ENCODE measurements around the gene SMIM44. TPM values are rescaled to one million over a fixed set of nuclear protein-coding genes. Genes with fewer than 3 reads are reported as not detected.

Gene SMIM44
- total RNA-seq, 1 experiment from 2014 or later = not detected

- Mint-ChIP-seq H3K9me3 (no peaks in the 10 kb centered on the region), H3K4me1 (no peaks in the 10 kb centered on the region), H3K36me3 (ENCODE audit: insufficient read depth in 1 of 3, low read depth in 3 of 3) (peaks cover 14 to 35% (median 29%) of the 10 kb centered on the region in 3 experiments; a peak in 6 of 7 replicates), H3K4me3 (no peak overlapping the region), H3K27ac (no peak overlapping the region; a peak in 1 of 7 replicates), H3K27me3 (ENCODE audit: low read depth) (peaks cover 2% of the 10 kb centered on the region; the same call in 1 of the 2 replicates)
- Histone ChIP-seq H2BK5ac (ENCODE audit: insufficient read length, low read length) (no peak overlapping the region), H2AFZ (ENCODE audit: low read length) (no peak overlapping the region), H4K91ac (ENCODE audit: insufficient read length, low read depth, low read length) (no peak overlapping the region), H3K4me1 (ENCODE audit: insufficient read depth, low read length) (no peaks in the 10 kb centered on the region), H4K5ac (ENCODE audit: insufficient read length, low read depth, low read length) (no peak overlapping the region), H3K79me2 (ENCODE audit: insufficient read depth, low read length) (no peaks in the 10 kb centered on the region), H3K4me2 (ENCODE audit: insufficient read depth, insufficient read length, low read length) (no peak overlapping the region), H3K27ac (ENCODE audit: insufficient read length, low read depth, low read length) (no peak overlapping the region), H3K14ac (ENCODE audit: insufficient read depth, low read length) (no peak overlapping the region), H3K79me1 (ENCODE audit: insufficient read depth, low read depth, low read length, poor library complexity, severe bottlenecking) (no peaks in the 10 kb centered on the region), H2BK20ac (ENCODE audit: low read depth, low read length, poor library complexity, severe bottlenecking) (no peak overlapping the region), H3K4ac (ENCODE audit: low read depth, low read length) (no peak overlapping the region), H3K9me3 (ENCODE audit: control insufficient read depth, low read depth, low read length) (no peaks in the 10 kb centered on the region), H2AK5ac (ENCODE audit: insufficient read length, low read length) (no peak overlapping the region), H2BK120ac (ENCODE audit: low read depth, low read length, poor library complexity, severe bottlenecking) (no peak overlapping the region), H3K9ac (ENCODE audit: extremely low read depth, insufficient read length, low read length) (no peak overlapping the region), H3K23ac (ENCODE audit: insufficient read length, low read depth, low read length) (no peak overlapping the region), H2BK12ac (ENCODE audit: insufficient read length, low read depth, low read length) (no peak overlapping the region), H4K20me1 (ENCODE audit: control insufficient read depth, insufficient read depth, insufficient read length) (no peaks in the 10 kb centered on the region), H3K27me3 (ENCODE audit: insufficient read depth, low read length) (no peaks in the 10 kb centered on the region), H3K18ac (ENCODE audit: insufficient read length, low read depth, low read length) (no peak overlapping the region), H2BK15ac (ENCODE audit: low read depth, low read length) (no peak overlapping the region), H4K8ac (replicated peaks; ENCODE audit: insufficient read length, low read depth, low read length) (no peak overlapping the region), H3K23me2 (ENCODE audit: insufficient read length, low read depth, low read length, poor library complexity, severe bottlenecking) (no peaks in the 10 kb centered on the region), H3K56ac (ENCODE audit: insufficient read length, low read depth, low read length) (no peak overlapping the region), H3T11ph (ENCODE audit: low read length) (no peak overlapping the region)
- no peak for DNase-seq
- WGBS (ENCODE audit: extremely low coverage, insufficient read length, low lambda C conversion rate) = no CpG with 5 or more reads among the region's 55 CpGs
- TF ChIP-seq CTCF (conservative IDR thresholded peaks at IDR 0.05) = no peak
These were observed 8.3 kb upstream of the SMIM44 start for GRCh38 chr19:3491396-3492119.
